Putamen (tissue), 1 donor: ENCODE results near the gene EPB41L5.
"Not testable (repeated sequence)": the region's sequence is repeated elsewhere in the genome, so short reads cannot be mapped to it uniquely, and the experiment has no call there.

Experiments
- DNase-seq: peaks from one replicate; pipeline ENCODE4 v3.0.0-alpha.2; 2016; ENCODE audit warnings: low spot score

EPB41L5 gene

DNA sequence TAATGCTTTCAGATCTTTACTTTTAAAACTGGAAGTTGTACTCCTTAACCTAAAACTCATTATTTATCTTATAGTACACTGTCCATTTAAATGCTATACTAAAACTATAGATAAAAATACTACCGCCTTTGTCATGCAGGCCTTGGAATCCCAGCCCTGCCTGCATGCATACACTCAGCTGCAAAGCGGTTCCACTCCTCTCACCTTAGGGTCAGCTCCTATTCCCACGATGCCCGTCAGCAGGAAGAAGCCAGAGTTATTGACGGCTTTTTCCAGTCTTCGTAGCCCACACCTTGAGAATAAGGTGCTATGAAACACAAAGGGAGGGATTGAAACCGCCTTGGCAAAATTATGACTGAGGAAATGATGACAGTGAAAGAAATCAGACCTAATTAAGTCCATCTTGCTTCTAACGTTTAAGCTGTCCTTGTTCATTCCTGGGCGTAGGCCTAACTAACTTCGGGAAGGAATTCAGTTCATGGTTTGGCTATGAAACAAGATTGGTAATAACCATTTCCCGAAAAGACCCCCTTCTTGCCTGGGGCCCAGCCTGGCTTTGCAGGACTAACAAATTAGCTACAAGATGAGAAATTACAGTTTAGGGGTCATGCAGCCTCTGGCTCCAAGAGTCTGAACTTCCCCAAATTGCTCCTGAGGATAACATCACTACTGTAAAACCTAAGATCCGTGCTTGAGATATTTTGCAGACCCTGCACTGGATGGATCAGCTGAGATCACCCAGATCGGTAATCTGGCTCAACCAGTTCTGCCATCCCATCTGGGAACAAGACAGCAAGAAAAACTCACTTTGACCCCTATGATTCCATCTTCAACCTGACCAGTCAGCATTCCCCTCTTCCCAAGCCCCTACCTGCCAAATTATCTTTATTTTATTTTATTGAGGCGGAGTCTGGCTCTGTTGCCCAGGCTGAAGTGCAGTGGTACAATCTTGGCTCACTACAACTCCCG lies 17.1 kb downstream of the EPB41L5 start:
- DNase-seq = no peak

DNA sequence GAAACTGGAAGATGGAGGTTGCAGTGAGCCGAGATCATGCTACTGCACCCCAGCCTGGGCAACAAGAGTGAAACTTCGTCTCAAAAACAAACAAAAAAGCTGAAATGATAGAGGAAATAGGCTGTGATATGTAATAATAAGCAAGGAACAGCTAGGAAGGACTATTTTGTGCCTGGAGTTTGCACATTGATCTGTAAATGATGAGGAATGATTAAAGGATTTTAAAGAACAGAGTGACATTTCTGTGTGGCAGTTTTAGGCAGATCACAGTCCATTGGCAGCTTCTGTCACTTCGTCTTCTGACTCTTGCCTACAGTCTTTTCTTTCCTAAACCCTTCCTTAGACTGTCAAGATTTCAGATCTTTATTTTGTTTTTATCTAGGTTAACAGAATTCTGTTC lies 19.4 kb downstream of the EPB41L5 start:
- DNase-seq = no peak

GRCh38 chr2:120034027-120034426 lies 21.1 kb downstream of the EPB41L5 start:
- DNase-seq = no peak

GRCh38 chr2:120034621-120035020 lies 21.7 kb downstream of the EPB41L5 start:
- DNase-seq = no peak

GRCh38 chr2:120036145-120036544 lies 23.3 kb downstream of the EPB41L5 start:
- DNase-seq = no peak

GRCh38 chr2:120037995-120038541 lies 25.2 kb downstream of the EPB41L5 start:
- no peak for DNase-seq

DNA sequence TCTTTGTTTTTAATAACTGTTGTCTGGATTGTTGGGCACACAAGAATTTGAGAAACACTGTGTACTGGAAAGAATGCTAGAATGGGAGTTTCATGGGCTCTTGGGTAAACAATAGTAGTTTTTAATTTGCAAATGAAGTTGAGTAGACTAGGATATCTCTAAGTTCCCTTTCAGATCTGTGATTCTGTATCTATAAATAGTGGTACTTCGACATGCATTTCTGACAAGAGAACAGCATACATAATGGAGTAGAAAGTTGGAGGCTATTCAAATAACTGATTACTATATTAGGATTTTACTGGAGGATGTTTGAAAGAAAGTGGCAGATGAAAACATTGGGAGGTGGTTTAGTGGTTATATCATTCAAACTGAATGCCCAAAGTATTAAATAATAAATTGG lies 29.5 kb downstream of the EPB41L5 start:
- no peak for DNase-seq

GRCh38 chr2:120044336-120044735 lies 31.5 kb downstream of the EPB41L5 start:
- DNase-seq = no peak

GRCh38 chr2:120045775-120046174 lies 32.9 kb downstream of the EPB41L5 start:
- DNase-seq = not testable (repeated sequence)

- DNase-seq = not testable (repeated sequence)
Measured at GRCh38 chr2:120046252-120046651, 33.4 kb downstream of the EPB41L5 start.

DNA sequence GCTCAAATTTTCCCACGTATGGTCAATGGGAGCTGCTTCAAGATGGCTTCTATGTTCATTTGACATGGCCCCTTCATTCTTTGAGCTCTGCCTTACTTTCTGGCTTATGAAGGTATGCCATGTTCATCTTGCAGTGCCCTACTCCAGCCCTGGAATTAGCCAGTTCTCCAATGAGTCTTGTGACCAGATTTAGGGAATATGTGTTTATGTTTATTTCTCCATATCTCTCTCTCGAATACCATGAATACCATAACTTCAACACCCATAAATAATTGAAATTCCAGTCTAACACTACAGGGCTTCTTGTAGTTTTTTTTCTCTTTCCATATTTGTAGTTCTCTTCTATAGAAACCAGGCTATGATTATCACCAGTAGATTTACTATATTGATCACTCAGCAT lies 39.7 kb downstream of the EPB41L5 start:
- no peak for DNase-seq

DNA sequence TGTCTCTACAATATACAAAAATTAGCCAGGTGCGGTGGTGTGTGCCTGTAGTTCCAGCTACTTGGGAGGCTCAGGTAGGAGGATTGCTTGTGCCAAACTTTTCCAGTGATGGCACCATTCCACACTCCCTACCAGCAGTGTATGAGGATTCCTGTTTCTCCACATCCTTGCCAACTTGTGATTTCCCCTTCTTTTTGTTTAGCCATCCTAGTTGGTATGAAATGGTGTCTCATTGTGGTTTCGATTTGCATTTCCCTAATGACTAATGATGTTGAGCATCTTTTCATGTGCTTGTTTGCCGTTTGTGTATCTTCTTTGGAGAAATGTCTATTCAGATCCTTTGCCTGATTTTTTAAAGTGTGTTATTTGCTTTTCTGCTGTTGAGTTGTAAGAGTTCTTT lies 41.0 kb downstream of the EPB41L5 start:
- DNase-seq = no peak

DNA sequence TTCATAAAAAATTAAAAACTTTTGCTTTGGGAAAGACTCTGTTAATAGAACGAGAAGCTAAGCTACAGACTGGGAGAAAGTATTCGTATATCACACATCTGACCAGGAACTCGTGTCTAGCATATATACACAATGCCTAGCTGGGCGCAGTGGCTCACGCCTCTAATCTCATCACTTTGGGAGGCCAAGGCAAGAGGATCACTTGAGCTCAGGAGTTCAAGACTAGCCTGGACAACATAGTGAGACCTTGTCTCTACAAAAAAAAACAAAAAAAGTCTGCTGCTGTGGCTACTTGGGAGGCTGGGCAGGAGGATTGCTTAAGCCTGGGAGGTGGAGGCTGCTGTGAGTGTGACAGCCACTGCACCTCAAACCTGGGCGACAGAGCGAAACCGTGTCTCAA lies 46.6 kb downstream of the EPB41L5 start:
- DNase-seq = no peak

DNA sequence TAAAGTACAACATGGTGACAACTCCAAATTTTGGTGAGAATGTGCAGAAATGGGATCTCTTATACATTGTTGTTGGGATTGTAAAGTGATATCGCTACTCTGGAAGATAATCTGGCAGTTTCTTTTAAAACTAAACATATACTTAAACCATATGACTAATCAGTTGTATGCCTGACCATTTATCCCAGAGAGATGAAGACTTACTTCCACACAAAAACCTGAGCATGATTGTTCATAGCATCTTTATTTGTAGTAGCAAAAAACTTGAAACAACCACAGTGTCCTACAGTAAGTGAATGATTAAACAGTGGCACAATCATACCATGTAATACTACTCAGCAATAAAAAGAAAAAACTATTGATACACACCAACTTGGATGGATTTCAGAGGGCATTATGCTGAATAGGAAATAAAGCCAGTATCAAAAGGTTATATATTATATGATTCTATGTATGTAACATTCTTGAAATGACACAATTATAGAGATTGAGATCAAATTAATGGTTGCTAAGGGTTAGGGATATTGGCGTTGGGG lies 47.3 kb downstream of the EPB41L5 start:
- DNase-seq = no peak

GRCh38 chr2:120064664-120065063 lies 51.8 kb downstream of the EPB41L5 start:
- no peak for DNase-seq

DNA sequence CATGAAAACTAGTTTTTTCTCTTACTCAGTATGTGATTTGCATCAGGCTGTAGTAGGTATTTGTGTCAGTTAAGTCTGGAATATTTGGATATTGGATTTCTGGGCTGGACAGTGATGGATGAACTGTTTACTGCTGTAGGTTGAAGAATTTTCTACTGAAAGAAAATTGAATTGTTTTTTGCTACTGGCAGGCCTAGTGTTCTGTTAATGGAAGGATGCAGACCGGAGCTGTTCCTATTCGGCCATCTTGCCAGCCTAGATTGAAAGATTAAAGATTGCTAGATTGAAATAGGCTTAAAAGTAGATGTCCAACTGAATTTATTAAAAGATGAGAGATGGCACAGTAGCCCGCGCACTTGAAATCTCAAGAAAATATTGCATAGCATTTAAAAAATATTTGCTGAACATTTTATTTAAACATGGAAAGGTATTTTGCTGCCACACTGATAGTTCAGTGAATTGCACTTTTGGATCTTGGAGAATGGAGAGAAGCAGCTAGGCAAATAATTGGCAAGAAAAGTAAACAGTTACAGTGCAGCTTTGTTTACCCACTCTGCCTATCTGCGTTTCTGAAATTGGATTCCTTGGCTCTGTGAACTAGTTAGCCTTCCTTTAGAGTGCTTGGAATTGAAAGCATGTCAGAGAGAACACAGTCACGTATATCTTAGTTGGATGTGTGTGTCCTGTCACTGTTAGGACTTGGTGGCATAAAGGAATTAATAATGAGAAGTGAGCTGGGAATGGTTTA lies 54.1 kb downstream of the EPB41L5 start:
- no peak for DNase-seq

GRCh38 chr2:120068040-120068658 lies 55.3 kb downstream of the EPB41L5 start:
- DNase-seq = not testable (repeated sequence)

DNA sequence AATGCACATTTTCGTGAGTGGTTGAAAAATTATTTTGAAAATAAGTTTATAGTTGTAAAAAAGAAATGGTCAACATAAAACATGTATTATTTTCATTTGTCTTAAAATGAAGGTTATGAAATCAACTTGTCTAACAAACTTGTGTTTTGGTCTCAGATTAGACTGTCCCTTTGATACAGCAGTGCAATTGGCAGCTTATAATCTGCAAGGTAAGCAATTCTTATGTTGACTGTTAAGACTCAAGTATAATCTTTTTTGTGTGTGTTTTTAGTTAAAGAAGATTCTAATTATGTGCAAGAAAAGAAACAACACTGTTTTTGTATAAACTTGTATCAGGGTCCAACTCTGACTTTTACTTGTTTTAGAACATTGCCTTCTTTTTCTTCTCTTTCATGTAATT lies 62.7 kb downstream of the EPB41L5 start:
- DNase-seq = no peak

GRCh38 chr2:120077896-120078295 lies 65.0 kb downstream of the EPB41L5 start:
- DNase-seq = no peak

GRCh38 chr2:120079647-120080046 lies 66.8 kb downstream of the EPB41L5 start:
- DNase-seq = no peak

DNA sequence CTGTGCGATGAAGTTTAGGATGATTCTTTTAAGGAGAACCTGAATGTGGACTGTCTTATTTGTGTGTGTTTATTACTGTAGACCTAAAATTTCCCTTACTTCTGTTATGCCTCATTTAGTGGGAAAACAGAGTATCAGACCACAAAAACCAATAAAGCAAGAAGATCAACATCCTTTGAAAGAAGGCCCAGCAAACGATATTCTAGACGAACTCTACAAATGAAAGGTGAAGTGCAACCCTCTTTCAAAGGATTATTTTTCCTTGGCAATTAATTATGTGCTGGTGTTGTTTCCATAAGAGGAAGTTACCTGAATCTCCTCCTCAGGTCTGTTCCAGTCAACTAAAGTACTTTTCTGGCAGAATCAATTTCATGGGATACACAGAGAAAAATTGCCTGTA lies 78.6 kb downstream of the EPB41L5 start:
- DNase-seq = no peak

DNA sequence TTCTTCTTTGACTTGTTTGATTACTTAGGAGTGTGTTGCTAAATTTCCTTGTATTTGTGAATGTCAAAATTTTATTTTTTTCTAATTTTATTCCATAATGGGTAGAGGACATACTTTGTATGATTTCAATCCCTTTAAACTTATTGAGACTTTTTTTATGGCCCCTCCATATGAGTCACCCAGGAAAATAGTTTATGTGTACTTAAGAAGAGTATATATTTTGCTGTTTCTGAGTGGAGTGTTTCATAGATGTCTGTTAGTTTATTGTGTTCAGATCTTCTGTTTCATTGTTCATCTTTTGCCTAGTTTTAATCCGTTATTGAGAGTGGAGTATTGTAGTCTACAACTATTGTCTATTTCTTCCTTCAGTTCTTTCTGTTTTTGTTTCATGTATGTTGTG lies 81.9 kb downstream of the EPB41L5 start:
- DNase-seq = no peak
